B cell (primary cell): ENCODE measurements around the gene LHX2. TPM values are rescaled to one million over a fixed set of nuclear protein-coding genes. Genes with fewer than 3 reads are reported as not detected.

Experiments used
- ATAC-seq: fragments of 200-7000 bp; cut with Tn5 transposase; one replicate; pipeline ENCODE4 v1.10.0; 2021; ENCODE audit warnings: low read depth, mild to moderate bottlenecking, moderate number of reproducible peaks, moderate library complexity
- CTCF ChIA-PET: fragments of 350-600 bp; sonication (Branson Sonifier 250); formaldehyde crosslinking; loops from one replicate; lab custom pipeline; 2021; ENCODE audit warnings: antibody characterized with exemption, inconsistent platforms; lab: Charles Lee
- POLR2A ChIA-PET: fragments of 350-600 bp; sonication (Branson Sonifier 250); formaldehyde crosslinking; loops from one replicate; lab custom pipeline; 2021; ENCODE audit warnings: antibody characterized with exemption; lab: Charles Lee
- DNase-seq: peaks from one replicate; pipeline ENCODE4 v3.0.0; 2013
- H2AFZ ChIP-seq: 2 replicates; pipeline ENCODE4 v1.6.1; 2012; ENCODE audit warnings: mild to moderate bottlenecking, low read depth, low read length; ENCODE audit not compliant: insufficient read depth, poor library complexity, severe bottlenecking
- H3K27ac ChIP-seq, 2 donors: 1 replicate in 1 of 2; 2 replicates in 1 of 2; pipeline ENCODE4 v1.5.1; 2012 to 2013; ENCODE audit warnings: low read length in 2 of 2, mild to moderate bottlenecking in 2 of 2, moderate library complexity in 1 of 2
- H3K27me3 ChIP-seq, 4 experiments: fragments of 200-600 bp in 1 of 4; sonication (generic) in 1 of 4; replicated peaks in 1 of 4; 1 replicate in 2 of 4; 2 replicates in 2 of 4; pipeline versions ENCODE4 v1.6.1 to v1.7.0; 2013 to 2016; ENCODE audit warnings: low read length in 3 of 4, mild to moderate bottlenecking in 2 of 4, mixed read lengths in 1 of 4, moderate library complexity in 1 of 4; ENCODE audit not compliant: insufficient read depth in 4 of 4, control insufficient read depth in 3 of 4; ENCODE audit errors: control extremely low read depth in 1 of 4
- H3K36me3 ChIP-seq, 2 experiments: replicated peaks in 1 of 2; 1 replicate in 1 of 2; 2 replicates in 1 of 2; pipeline versions ENCODE4 v1.6.1 to v1.7.1; 2013; ENCODE audit warnings: low read length in 1 of 2; ENCODE audit not compliant: insufficient read depth in 2 of 2, control insufficient read depth in 1 of 2; ENCODE audit errors: control extremely low read depth in 1 of 2, extremely low read depth in 1 of 2
- H3K4me1 ChIP-seq, 2 donors: fragments of 200-600 bp in 1 of 2; sonication (generic) in 1 of 2; 1 replicate in 1 of 2; 2 replicates in 1 of 2; pipeline versions ENCODE4 v1.5.1 to v1.6.1; 2013 to 2017; ENCODE audit warnings: low read length in 2 of 2; ENCODE audit not compliant: control insufficient read depth in 2 of 2, insufficient read depth in 2 of 2
- H3K4me2 ChIP-seq: replicated peaks from 2 replicates; pipeline ENCODE3; 2012; ENCODE audit warnings: mild to moderate bottlenecking, low read depth, low read length; ENCODE audit not compliant: poor library complexity, severe bottlenecking
- H3K4me3 ChIP-seq, 5 experiments: fragments of 200-600 bp in 1 of 5; sonication (generic) in 1 of 5; 1 replicate in 3 of 5; 2 replicates in 2 of 5; pipeline versions ENCODE4 v1.5.1 to v1.7.0; 2011 to 2016; ENCODE audit warnings: low read length in 4 of 5, mild to moderate bottlenecking in 4 of 5, low read depth in 2 of 5, control low read depth in 1 of 5, moderate library complexity in 1 of 5; ENCODE audit not compliant: insufficient read depth in 1 of 5; ENCODE audit errors: control extremely low read depth in 1 of 5, extremely low read depth in 1 of 5
- H3K79me2 ChIP-seq: fragments of 200-600 bp; sonication (generic); one replicate; pipeline ENCODE4 v1.6.0; 2016; ENCODE audit warnings: low read length; ENCODE audit not compliant: control insufficient read depth, insufficient read depth
- H3K9ac ChIP-seq: fragments of 200-600 bp; sonication (generic); 2 replicates; pipeline ENCODE4 v1.6.1; 2017; ENCODE audit warnings: mild to moderate bottlenecking, low read length, moderate library complexity
- H3K9me3 ChIP-seq, 3 donors: one replicate each; pipeline versions ENCODE4 v1.6.1 to v1.7.1; 2013; ENCODE audit warnings: low read length in 2 of 3; ENCODE audit not compliant: control insufficient read depth in 2 of 3, insufficient read depth in 1 of 3; ENCODE audit errors: control extremely low read depth in 1 of 3
- H4K20me1 ChIP-seq: 2 replicates; pipeline ENCODE4 v1.6.0; 2012; ENCODE audit warnings: mild to moderate bottlenecking, low read length; ENCODE audit not compliant: insufficient read depth, control insufficient read depth, poor library complexity, severe bottlenecking
- H3K27ac Mint-ChIP-seq: one replicate; pipeline ENCODE4 v1.8.0; 2021; ENCODE audit warnings: mixed read lengths
- H3K27me3 Mint-ChIP-seq: one replicate; pipeline ENCODE4 v1.8.0; 2021; ENCODE audit warnings: mixed read lengths
- H3K4me1 Mint-ChIP-seq: one replicate; pipeline ENCODE4 v1.8.0; 2021; ENCODE audit warnings: mixed read lengths
- H3K4me3 Mint-ChIP-seq: one replicate; pipeline ENCODE4 v1.8.0; 2021; ENCODE audit warnings: mixed read lengths
- H3K9me3 Mint-ChIP-seq: one replicate; pipeline ENCODE4 v1.8.0; 2022; ENCODE audit warnings: mixed read lengths; ENCODE audit not compliant: insufficient read depth
- EZH2 ChIP-seq: IDR thresholded peaks from 2 replicates; pipeline ENCODE4 v1.6.1; 2012; ENCODE audit warnings: borderline replicate concordance, low read depth, mild to moderate bottlenecking, moderate library complexity, low read length; ENCODE audit not compliant: insufficient read depth, poor library complexity, severe bottlenecking
- WGBS: methylation state at CpG from one replicate; pipeline ENCODE4 v1.1.5; 2013; ENCODE audit warnings: missing lambda C conversion rate; ENCODE audit not compliant: insufficient coverage; 5-methylcytosine and 5-hydroxymethylcytosine counted together
- intact Hi-C: fragments of 100-400 bp; cut with micrococcal nuclease; formaldehyde crosslinking; loops from one replicate; pipeline ENCODE4 v1.10.0; 2022
- polyA plus RNA-seq: library from polyadenylated mRNA; depleted of rRNA; stranded (reverse); fragments of >200 nt; gene quantifications from 2 replicates; pipeline ENCODE4 v1.2.3, GENCODE V29; 2012
- total RNA-seq, 2 donors: library from RNA; stranded (reverse); fragments of 120-200 nt in 1 of 2; gene quantifications; 1 replicate in 1 of 2; 2 replicates in 1 of 2; pipeline versions ENCODE4 v1.2.3 to v1.2.4, GENCODE V29; 2013 to 2022
- TF ChIP-seq, protein P1 (sequence below): fragments of 200-600 bp; IDR thresholded peaks from one replicate; pipeline ENCODE4 v1.8.0; 2022; ENCODE audit warnings: antibody characterized with exemption, mild to moderate bottlenecking

LHX2 gene
- total and polyA plus RNA-seq, 2 donors (not counting 1 experiment from before 2014, with no cell fraction given): 0.66 TPM; not detected in 1

DNA sequence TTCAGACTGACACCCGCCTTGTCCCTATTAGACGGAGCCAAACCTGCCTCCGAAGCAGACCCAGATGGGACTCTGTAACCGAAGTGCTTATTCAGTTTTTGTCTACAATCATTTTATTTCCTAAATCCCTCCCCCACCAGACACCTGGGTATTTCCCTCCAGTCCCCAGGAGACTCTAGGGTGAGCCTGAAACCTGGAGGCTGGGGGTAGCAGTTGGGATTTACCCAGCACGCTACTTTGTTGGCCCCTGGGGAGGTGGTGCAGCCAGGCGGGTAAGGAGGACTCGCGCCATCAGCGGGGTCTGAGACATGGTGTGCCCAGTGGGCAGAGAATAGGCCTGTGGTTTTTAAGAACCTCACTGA is 1.3 kb upstream of the LHX2 start:
- Mint-ChIP-seq H3K27ac (peak overlapping the region; percentile 82), H3K4me1 (peaks cover 55% of the 10 kb centered on the region), H3K27me3 (peaks cover 65% of the 10 kb centered on the region), H3K9me3 (no peaks in the 10 kb centered on the region), H3K4me3 (peak overlapping the region; percentile 20)
- Histone ChIP-seq H3K4me1 (peaks cover 70 to 87% of the 10 kb centered on the region in 2 donors), H3K27ac (no peak overlapping the region), H2AFZ (no peak overlapping the region), H3K4me3 (no peak overlapping the region), H3K9me3 (peaks cover 4 to 69% (median 14%) of the 10 kb centered on the region in 3 donors), H3K79me2 (no peaks in the 10 kb centered on the region), H3K4me2 (no peak overlapping the region), H4K20me1 (no peaks in the 10 kb centered on the region), H3K36me3 (no peaks in the 10 kb centered on the region), H3K9ac (no peak overlapping the region), H3K27me3 (peaks cover under 1 to 96% (median 80%) of the 10 kb centered on the region in 4 experiments)
- TF ChIP-seq, protein P1, sequence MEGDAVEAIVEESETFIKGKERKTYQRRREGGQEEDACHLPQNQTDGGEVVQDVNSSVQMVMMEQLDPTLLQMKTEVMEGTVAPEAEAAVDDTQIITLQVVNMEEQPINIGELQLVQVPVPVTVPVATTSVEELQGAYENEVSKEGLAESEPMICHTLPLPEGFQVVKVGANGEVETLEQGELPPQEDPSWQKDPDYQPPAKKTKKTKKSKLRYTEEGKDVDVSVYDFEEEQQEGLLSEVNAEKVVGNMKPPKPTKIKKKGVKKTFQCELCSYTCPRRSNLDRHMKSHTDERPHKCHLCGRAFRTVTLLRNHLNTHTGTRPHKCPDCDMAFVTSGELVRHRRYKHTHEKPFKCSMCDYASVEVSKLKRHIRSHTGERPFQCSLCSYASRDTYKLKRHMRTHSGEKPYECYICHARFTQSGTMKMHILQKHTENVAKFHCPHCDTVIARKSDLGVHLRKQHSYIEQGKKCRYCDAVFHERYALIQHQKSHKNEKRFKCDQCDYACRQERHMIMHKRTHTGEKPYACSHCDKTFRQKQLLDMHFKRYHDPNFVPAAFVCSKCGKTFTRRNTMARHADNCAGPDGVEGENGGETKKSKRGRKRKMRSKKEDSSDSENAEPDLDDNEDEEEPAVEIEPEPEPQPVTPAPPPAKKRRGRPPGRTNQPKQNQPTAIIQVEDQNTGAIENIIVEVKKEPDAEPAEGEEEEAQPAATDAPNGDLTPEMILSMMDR: no peak
- TF ChIP-seq EZH2: no peak
- POLR2A ChIA-PET: no interaction called here
- CTCF ChIA-PET: interaction anchor here (1.1 kb wide), 1 partner anchor 12 kb away, joined by 3 read pairs; no protein-coding TSS in a partner anchor
- no peak for ATAC-seq
- WGBS: 19% methylated on average over 5 of the region's 9 CpGs
- intact Hi-C loops: no loop called here
- DNase-seq: peak; percentile 61

GRCh38 chr9:124010665-124011321 is 775 bp upstream of the LHX2 start:
- H3K9ac ChIP-seq: no peak overlapping the region
- intact Hi-C loops: no loop called here
- POLR2A ChIA-PET: interaction anchor here (0.6 kb wide), 1 partner anchor 390 kb away, joined by 5 read pairs; no protein-coding TSS in a partner anchor
- peak overlapping the region; percentile 87 for H3K4me2 ChIP-seq
- H3K4me3 ChIP-seq: no peak overlapping the region
- no peaks in the 10 kb centered on the region for H3K36me3 ChIP-seq
- CTCF ChIA-PET: interaction anchor here (1.0 to 1.1 kb wide), 2 partner anchors 12 to 30 kb away, joined by 3 read pairs; no protein-coding TSS in a partner anchor
- peaks cover 4 to 74% (median 15%) of the 10 kb centered on the region in 3 donors for H3K9me3 ChIP-seq
- no peak overlapping the region for H2AFZ ChIP-seq
- DNase-seq: peak; percentile 59
- H3K27ac Mint-ChIP-seq: peak overlapping the region; percentile 82
- 3% methylated on average over 27 of the region's 34 CpGs for WGBS
- H3K79me2 ChIP-seq: no peaks in the 10 kb centered on the region
- H3K4me3 Mint-ChIP-seq: peak overlapping the region; percentile 67
- H3K4me1 Mint-ChIP-seq: peaks cover 57% of the 10 kb centered on the region
- peak; percentile 87 for TF ChIP-seq EZH2
- TF ChIP-seq, protein P1: no peak
- no peaks in the 10 kb centered on the region for H3K9me3 Mint-ChIP-seq
- no peak for ATAC-seq
- peaks cover 0 to 96% (median 80%) of the 10 kb centered on the region in 4 experiments for H3K27me3 ChIP-seq
- no peak overlapping the region for H3K27ac ChIP-seq
- H3K4me1 ChIP-seq: peaks cover 75 to 92% of the 10 kb centered on the region in 2 donors
- H4K20me1 ChIP-seq: no peaks in the 10 kb centered on the region
- H3K27me3 Mint-ChIP-seq: peaks cover 64% of the 10 kb centered on the region
